ENCODE data around the gene ARMH3. TPM values are rescaled to one million over a fixed set of nuclear protein-coding genes. Genes with fewer than 3 reads are reported as not detected.

Gene ARMH3
- total RNA-seq, 1 experiment from 2014 or later: 9.7 TPM

DNA sequence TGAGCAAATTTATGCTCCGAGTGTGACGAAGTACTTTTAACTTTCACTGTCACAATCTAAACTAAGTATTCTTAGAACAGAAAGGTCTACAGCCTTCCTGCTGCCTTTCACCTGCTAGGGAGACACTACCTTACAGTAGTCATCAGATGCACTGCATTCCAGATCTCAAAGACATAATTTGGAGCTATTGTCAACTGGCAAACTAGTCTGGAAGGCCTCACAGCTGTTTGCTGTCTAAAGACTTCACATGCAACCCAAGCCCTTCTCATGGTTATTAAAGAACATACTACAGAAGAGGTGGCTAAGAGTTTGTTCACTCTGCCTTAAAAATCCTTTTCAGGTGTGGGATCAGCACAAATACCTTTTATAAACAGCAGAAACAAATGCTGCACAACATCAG, 120.5 kb downstream of the ARMH3 start:
- no peak overlapping the region for H3K9ac ChIP-seq (ENCODE audit: low read length)
- no peaks in the 10 kb centered on the region for H3K9me3 ChIP-seq (ENCODE audit: low read length)
- H4K20me1 ChIP-seq (ENCODE audit: low read length): no peaks in the 10 kb centered on the region
- H3K27me3 ChIP-seq (ENCODE audit: low read length): no peaks in the 10 kb centered on the region
- DNase-seq: no peak
- H3K27ac ChIP-seq (ENCODE audit: low read length): no peak overlapping the region
- POLR2A ChIA-PET (ENCODE audit: unreplicated experiment): interaction anchor here (0.5 kb wide), 1 partner anchor 56 kb away, joined by 3 read pairs; no protein-coding TSS in a partner anchor
- ATAC-seq: no peak
- H3K79me2 ChIP-seq (ENCODE audit: low read length): no peaks in the 10 kb centered on the region
- peaks cover 10% of the 10 kb centered on the region for H3F3A ChIP-seq (ENCODE audit: low read length, unreplicated experiment)
- intact Hi-C loops (cut with micrococcal nuclease): no loop called here
- no peak overlapping the region for H3K4me3 ChIP-seq (ENCODE audit: low read length)
- BruUV-seq (replicated peaks): no TSS peak
- no peak overlapping the region for H2AFZ ChIP-seq (ENCODE audit: low read length)
- H3K9me2 ChIP-seq (replicated peaks; ENCODE audit: low read length): no peaks in the 10 kb centered on the region
- TF ChIP-seq EZH2 (IDR thresholded peaks at IDR 0.05; ENCODE audit: low read length, unreplicated experiment): no peak
- CTCF ChIA-PET: no interaction called here
- peaks cover 29% of the 10 kb centered on the region for H3K4me1 ChIP-seq (ENCODE audit: insufficient read depth, low read length)
- H3K4me2 ChIP-seq (ENCODE audit: low read length): no peak overlapping the region
- no peaks in the 10 kb centered on the region for H3K36me3 ChIP-seq (ENCODE audit: low read depth, low read length)

DNA sequence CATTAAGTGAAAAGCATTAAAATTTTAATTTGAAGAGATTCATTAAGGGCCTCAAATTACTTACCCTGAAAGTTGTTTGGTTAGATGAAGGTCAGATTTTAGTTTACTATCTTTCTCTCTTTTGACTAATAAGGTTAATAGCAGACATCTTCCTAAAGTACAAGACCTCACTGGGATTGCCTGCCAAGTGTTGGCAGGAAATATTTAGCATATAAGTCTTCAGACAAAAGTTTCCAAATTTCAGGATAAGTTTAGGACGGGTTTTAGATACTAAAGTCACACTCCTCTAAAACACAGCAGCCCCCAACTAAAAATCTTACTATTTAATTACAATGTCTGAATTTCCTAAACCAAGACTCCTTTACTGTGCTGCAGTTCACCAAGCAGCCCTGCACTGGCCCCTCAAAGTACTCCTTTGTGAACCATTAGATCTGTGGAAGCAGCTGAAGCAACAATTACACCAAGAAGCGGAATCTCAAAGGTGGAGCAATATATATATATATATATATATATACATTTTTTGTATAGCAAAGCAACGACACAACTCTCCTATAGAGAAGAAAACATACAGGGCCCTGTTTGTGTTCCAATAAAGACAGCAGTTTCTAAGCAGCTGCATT, 121.2 kb downstream of the ARMH3 start:
- H3F3A ChIP-seq (ENCODE audit: low read length, unreplicated experiment): peaks cover 10% of the 10 kb centered on the region
- no peaks in the 10 kb centered on the region for H3K9me3 ChIP-seq (ENCODE audit: low read length)
- H3K4me2 ChIP-seq (ENCODE audit: low read length): no peak overlapping the region
- no peaks in the 10 kb centered on the region for H4K20me1 ChIP-seq (ENCODE audit: low read length)
- no peaks in the 10 kb centered on the region for H3K79me2 ChIP-seq (ENCODE audit: low read length)
- H2AFZ ChIP-seq (ENCODE audit: low read length): no peak overlapping the region
- peaks cover 23% of the 10 kb centered on the region for H3K4me1 ChIP-seq (ENCODE audit: insufficient read depth, low read length)
- POLR2A ChIA-PET (ENCODE audit: unreplicated experiment): no interaction called here
- intact Hi-C loops (cut with micrococcal nuclease): no loop called here
- H3K27ac ChIP-seq (ENCODE audit: low read length): no peak overlapping the region
- ATAC-seq (no peak), DNase-seq (no peak)
- TF ChIP-seq EZH2phosphoT487 (IDR thresholded peaks at IDR 0.05; ENCODE audit: borderline replicate concordance, low read length): no peak
- TF ChIP-seq, protein P1, sequence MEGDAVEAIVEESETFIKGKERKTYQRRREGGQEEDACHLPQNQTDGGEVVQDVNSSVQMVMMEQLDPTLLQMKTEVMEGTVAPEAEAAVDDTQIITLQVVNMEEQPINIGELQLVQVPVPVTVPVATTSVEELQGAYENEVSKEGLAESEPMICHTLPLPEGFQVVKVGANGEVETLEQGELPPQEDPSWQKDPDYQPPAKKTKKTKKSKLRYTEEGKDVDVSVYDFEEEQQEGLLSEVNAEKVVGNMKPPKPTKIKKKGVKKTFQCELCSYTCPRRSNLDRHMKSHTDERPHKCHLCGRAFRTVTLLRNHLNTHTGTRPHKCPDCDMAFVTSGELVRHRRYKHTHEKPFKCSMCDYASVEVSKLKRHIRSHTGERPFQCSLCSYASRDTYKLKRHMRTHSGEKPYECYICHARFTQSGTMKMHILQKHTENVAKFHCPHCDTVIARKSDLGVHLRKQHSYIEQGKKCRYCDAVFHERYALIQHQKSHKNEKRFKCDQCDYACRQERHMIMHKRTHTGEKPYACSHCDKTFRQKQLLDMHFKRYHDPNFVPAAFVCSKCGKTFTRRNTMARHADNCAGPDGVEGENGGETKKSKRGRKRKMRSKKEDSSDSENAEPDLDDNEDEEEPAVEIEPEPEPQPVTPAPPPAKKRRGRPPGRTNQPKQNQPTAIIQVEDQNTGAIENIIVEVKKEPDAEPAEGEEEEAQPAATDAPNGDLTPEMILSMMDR (conservative IDR thresholded peaks at IDR 0.05; ENCODE audit: low read depth, low read length): no peak
- no peak for TF ChIP-seq EZH2 (IDR thresholded peaks at IDR 0.05; ENCODE audit: low read length, unreplicated experiment)
- no peak overlapping the region for H3K4me3 ChIP-seq (ENCODE audit: low read length)
- H3K27me3 ChIP-seq (ENCODE audit: low read length): no peaks in the 10 kb centered on the region
- CTCF ChIA-PET: no interaction called here
- H3K9me2 ChIP-seq (replicated peaks; ENCODE audit: low read length): no peaks in the 10 kb centered on the region
- H3K9ac ChIP-seq (ENCODE audit: low read length): no peak overlapping the region
- H3K36me3 ChIP-seq (ENCODE audit: low read depth, low read length): no peaks in the 10 kb centered on the region
- BruUV-seq (replicated peaks): no TSS peak

DNA sequence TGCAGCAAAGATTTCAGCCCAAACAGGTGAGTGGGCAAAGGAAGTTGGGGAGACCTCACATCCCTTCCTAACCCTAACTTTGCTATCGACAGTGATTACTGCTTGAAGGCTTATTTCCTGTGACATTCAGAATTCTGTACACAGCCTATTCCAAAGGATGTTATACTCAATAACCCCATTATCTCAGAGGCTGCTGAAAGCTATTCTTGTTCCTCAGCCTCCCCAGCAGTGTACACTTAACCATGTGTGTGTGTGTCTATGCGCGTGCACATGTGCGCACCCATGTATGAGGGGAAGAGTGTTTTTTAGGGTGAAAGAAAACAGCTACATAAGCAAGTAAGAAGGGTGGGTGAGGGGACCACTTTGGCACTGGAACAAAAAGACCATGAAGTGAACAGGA, 122.0 kb downstream of the ARMH3 start:
- no peaks in the 10 kb centered on the region for H4K20me1 ChIP-seq (ENCODE audit: low read length)
- peaks cover 9% of the 10 kb centered on the region for H3F3A ChIP-seq (ENCODE audit: low read length, unreplicated experiment)
- CTCF ChIA-PET: no interaction called here
- H3K27ac ChIP-seq (ENCODE audit: low read length): no peak overlapping the region
- no peak overlapping the region for H3K4me2 ChIP-seq (ENCODE audit: low read length)
- POLR2A ChIA-PET (ENCODE audit: unreplicated experiment): interaction anchor here (0.6 kb wide), 1 partner anchor 8 kb away, joined by 3 read pairs; no protein-coding TSS in a partner anchor
- H3K36me3 ChIP-seq (ENCODE audit: low read depth, low read length): no peaks in the 10 kb centered on the region
- no peaks in the 10 kb centered on the region for H3K9me3 ChIP-seq (ENCODE audit: low read length)
- no peak for TF ChIP-seq EZH2phosphoT487 (IDR thresholded peaks at IDR 0.05; ENCODE audit: borderline replicate concordance, low read length)
- no peak for TF ChIP-seq EZH2 (IDR thresholded peaks at IDR 0.05; ENCODE audit: low read length, unreplicated experiment)
- TF ChIP-seq, protein P1 (conservative IDR thresholded peaks at IDR 0.05; ENCODE audit: low read depth, low read length): no peak
- no peak for ATAC-seq
- H3K27me3 ChIP-seq (ENCODE audit: low read length): no peaks in the 10 kb centered on the region
- no peaks in the 10 kb centered on the region for H3K79me2 ChIP-seq (ENCODE audit: low read length)
- no TSS peak for BruUV-seq (replicated peaks)
- no peak overlapping the region for H3K9ac ChIP-seq (ENCODE audit: low read length)
- no peak overlapping the region for H2AFZ ChIP-seq (ENCODE audit: low read length)
- H3K4me1 ChIP-seq (ENCODE audit: insufficient read depth, low read length): peaks cover 15% of the 10 kb centered on the region
- H3K9me2 ChIP-seq (replicated peaks; ENCODE audit: low read length): no peaks in the 10 kb centered on the region
- H3K4me3 ChIP-seq (ENCODE audit: low read length): no peak overlapping the region
- no peak for DNase-seq
- intact Hi-C loops (cut with micrococcal nuclease): no loop called here

Measured in PC-3 (cell line).